Peyer's patch (tissue), 4 donors: Measurements from ENCODE around the gene UIMC1.

Source experiments
- POLR2A ChIP-seq, 2 donors: fragments of 450-650 bp; IDR thresholded peaks; one replicate each; pipeline ENCODE4 v1.5.1; 2017; ENCODE audit warnings: antibody characterized with exemption in 2 of 2, mild to moderate bottlenecking in 2 of 2, moderate library complexity in 2 of 2
- TF ChIP-seq, protein P1 (sequence below), 6 experiments: fragments of 450-650 bp in 4 of 6; fragments of 200-600 bp in 2 of 6; sonication (generic) in 1 of 6; IDR thresholded peaks; one replicate each; pipeline ENCODE4 v1.5.1; 2017 to 2019; ENCODE audit warnings: antibody characterized with exemption in 6 of 6, mild to moderate bottlenecking in 3 of 6, moderate library complexity in 1 of 6

DNA sequence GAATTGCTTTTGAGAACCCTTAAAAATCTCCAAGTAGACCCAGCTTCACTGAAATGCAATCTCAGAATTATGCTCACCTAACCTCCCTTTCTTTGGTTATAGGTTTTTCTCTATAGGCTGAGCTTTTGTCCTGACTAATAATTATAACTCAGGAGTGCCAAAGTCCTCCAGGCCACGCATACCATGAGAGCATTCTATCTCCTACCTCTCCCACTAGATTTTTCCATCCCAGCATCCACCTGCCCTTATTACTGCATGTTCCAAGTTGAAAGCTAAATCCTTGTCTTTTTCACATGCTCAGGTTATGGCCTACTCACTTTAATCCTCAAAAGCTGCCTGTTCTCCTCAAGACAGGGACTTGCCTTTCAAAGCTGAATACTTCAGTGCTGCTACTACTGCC is 38.1 kb upstream of the UIMC1 start:
- TF ChIP-seq, protein P1, sequence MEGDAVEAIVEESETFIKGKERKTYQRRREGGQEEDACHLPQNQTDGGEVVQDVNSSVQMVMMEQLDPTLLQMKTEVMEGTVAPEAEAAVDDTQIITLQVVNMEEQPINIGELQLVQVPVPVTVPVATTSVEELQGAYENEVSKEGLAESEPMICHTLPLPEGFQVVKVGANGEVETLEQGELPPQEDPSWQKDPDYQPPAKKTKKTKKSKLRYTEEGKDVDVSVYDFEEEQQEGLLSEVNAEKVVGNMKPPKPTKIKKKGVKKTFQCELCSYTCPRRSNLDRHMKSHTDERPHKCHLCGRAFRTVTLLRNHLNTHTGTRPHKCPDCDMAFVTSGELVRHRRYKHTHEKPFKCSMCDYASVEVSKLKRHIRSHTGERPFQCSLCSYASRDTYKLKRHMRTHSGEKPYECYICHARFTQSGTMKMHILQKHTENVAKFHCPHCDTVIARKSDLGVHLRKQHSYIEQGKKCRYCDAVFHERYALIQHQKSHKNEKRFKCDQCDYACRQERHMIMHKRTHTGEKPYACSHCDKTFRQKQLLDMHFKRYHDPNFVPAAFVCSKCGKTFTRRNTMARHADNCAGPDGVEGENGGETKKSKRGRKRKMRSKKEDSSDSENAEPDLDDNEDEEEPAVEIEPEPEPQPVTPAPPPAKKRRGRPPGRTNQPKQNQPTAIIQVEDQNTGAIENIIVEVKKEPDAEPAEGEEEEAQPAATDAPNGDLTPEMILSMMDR (IDR thresholded peaks at IDR 0.05) = no peak
- no peak for TF ChIP-seq POLR2A (IDR thresholded peaks at IDR 0.05)
